Measurements from ENCODE around the gene MAP1LC3C. TPM values are rescaled to one million over a fixed set of nuclear protein-coding genes. Genes with fewer than 3 reads are reported as not detected.

Gene MAP1LC3C
- total and polyA plus RNA-seq, 2 donors (not counting 1 experiment from before 2014, with no cell fraction given) = not detected

GRCh38 chr1:241962153-241962552, 36.7 kb downstream of the MAP1LC3C start:
- H3K4me3 ChIP-seq (ENCODE audit: control extremely low read depth in 1 of 5, extremely low read depth in 1 of 5, insufficient read depth in 1 of 5, low read depth in 2 of 5, low read length in 4 of 5) = no peak overlapping the region
- no peak for TF ChIP-seq EZH2 (IDR thresholded peaks at IDR 0.05; ENCODE audit: borderline replicate concordance, insufficient read depth, low read depth, low read length, poor library complexity, severe bottlenecking)
- no peak for TF ChIP-seq CTCF (IDR thresholded peaks at IDR 0.05)
- intact Hi-C loops (cut with micrococcal nuclease) = no loop called here
- ATAC-seq (ENCODE audit: low read depth) (no peak), DNase-seq (no peak)
- H3K27me3 ChIP-seq (replicated peaks in 1 of 4; ENCODE audit: control extremely low read depth in 1 of 4, control insufficient read depth in 3 of 4, insufficient read depth in 4 of 4, low read length in 3 of 4) = no peaks in the 10 kb centered on the region
- CTCF ChIA-PET = no interaction called here
- no peak overlapping the region for H3K4me2 ChIP-seq (replicated peaks; ENCODE audit: low read depth, low read length, poor library complexity, severe bottlenecking)
- no peaks in the 10 kb centered on the region for H3K79me2 ChIP-seq (ENCODE audit: control insufficient read depth, insufficient read depth, low read length)
- Mint-ChIP-seq H3K4me1 (no peaks in the 10 kb centered on the region), H3K9me3 (ENCODE audit: insufficient read depth) (no peaks in the 10 kb centered on the region), H3K27ac (no peak overlapping the region), H3K27me3 (peaks cover 4% of the 10 kb centered on the region), H3K4me3 (no peak overlapping the region)
- no peak overlapping the region for H3K27ac ChIP-seq (ENCODE audit: low read length in 2 of 2)
- H4K20me1 ChIP-seq (ENCODE audit: control insufficient read depth, insufficient read depth, low read length, poor library complexity, severe bottlenecking) = no peaks in the 10 kb centered on the region
- H3K9me3 ChIP-seq (ENCODE audit: control extremely low read depth in 1 of 3, control insufficient read depth in 2 of 3, insufficient read depth in 1 of 3, low read length in 2 of 3) = no peaks in the 10 kb centered on the region
- WGBS (ENCODE audit: insufficient coverage) = 100% methylated on average over 2 of the region's 2 CpGs
- H2AFZ ChIP-seq (ENCODE audit: insufficient read depth, low read depth, low read length, poor library complexity, severe bottlenecking) = no peak overlapping the region
- no peaks in the 10 kb centered on the region for H3K4me1 ChIP-seq (ENCODE audit: control insufficient read depth in 2 of 2, insufficient read depth in 2 of 2, low read length in 2 of 2)
- H3K36me3 ChIP-seq (replicated peaks in 1 of 2; ENCODE audit: control extremely low read depth in 1 of 2, control insufficient read depth in 1 of 2, extremely low read depth in 1 of 2, insufficient read depth in 2 of 2, low read length in 1 of 2) = no peaks in the 10 kb centered on the region
- H3K9ac ChIP-seq (ENCODE audit: low read length) = no peak overlapping the region
- POLR2A ChIA-PET = no interaction called here

GRCh38 chr1:241957692-241958494, 41.0 kb downstream of the MAP1LC3C start, which contains the start of gene BECN2:
BECN2 (plus strand) TSS chr1:241957767; CDS start chr1:241957767, 0 bp downstream.
- no peaks in the 10 kb centered on the region for H3K9me3 ChIP-seq (ENCODE audit: control extremely low read depth in 1 of 3, control insufficient read depth in 2 of 3, insufficient read depth in 1 of 3, low read length in 2 of 3)
- no peaks in the 10 kb centered on the region for H3K36me3 ChIP-seq (replicated peaks in 1 of 2; ENCODE audit: control extremely low read depth in 1 of 2, control insufficient read depth in 1 of 2, extremely low read depth in 1 of 2, insufficient read depth in 2 of 2, low read length in 1 of 2)
- peaks cover 4% of the 10 kb centered on the region for H3K27me3 Mint-ChIP-seq
- H3K4me2 ChIP-seq (replicated peaks; ENCODE audit: low read depth, low read length, poor library complexity, severe bottlenecking) = no peak within 1 kb of the TSS
- ChIA-PET CTCF (no interaction called here), POLR2A (no interaction called here)
- no peak for ATAC-seq (ENCODE audit: low read depth)
- no peaks in the 10 kb centered on the region for H3K4me1 ChIP-seq (ENCODE audit: control insufficient read depth in 2 of 2, insufficient read depth in 2 of 2, low read length in 2 of 2)
- no peak within 1 kb of the TSS for H3K9ac ChIP-seq (ENCODE audit: low read length)
- H3K4me3 Mint-ChIP-seq = no peak within 1 kb of the TSS
- H3K9me3 Mint-ChIP-seq (ENCODE audit: insufficient read depth) = no peaks in the 10 kb centered on the region
- H3K27me3 ChIP-seq (replicated peaks in 1 of 4; ENCODE audit: control extremely low read depth in 1 of 4, control insufficient read depth in 3 of 4, insufficient read depth in 4 of 4, low read length in 3 of 4) = no peaks in the 10 kb centered on the region
- H3K4me1 Mint-ChIP-seq = no peaks in the 10 kb centered on the region
- no peak within 1 kb of the TSS for H3K4me3 ChIP-seq (ENCODE audit: control extremely low read depth in 1 of 5, extremely low read depth in 1 of 5, insufficient read depth in 1 of 5, low read depth in 2 of 5, low read length in 4 of 5)
- H3K27ac ChIP-seq (ENCODE audit: low read length in 2 of 2) = no peak within 1 kb of the TSS
- H4K20me1 ChIP-seq (ENCODE audit: control insufficient read depth, insufficient read depth, low read length, poor library complexity, severe bottlenecking) = no peaks in the 10 kb centered on the region
- DNase-seq = no peak
- intact Hi-C loops (cut with micrococcal nuclease) = no loop called here
- no peaks in the 10 kb centered on the region for H3K79me2 ChIP-seq (ENCODE audit: control insufficient read depth, insufficient read depth, low read length)
- WGBS (ENCODE audit: insufficient coverage) = 92% methylated on average over 33 of the region's 33 CpGs
- no peak within 1 kb of the TSS for H3K27ac Mint-ChIP-seq
- TF ChIP-seq EZH2 (IDR thresholded peaks at IDR 0.05; ENCODE audit: borderline replicate concordance, insufficient read depth, low read depth, low read length, poor library complexity, severe bottlenecking) (no peak), CTCF (IDR thresholded peaks at IDR 0.05) (no peak)
- H2AFZ ChIP-seq (ENCODE audit: insufficient read depth, low read depth, low read length, poor library complexity, severe bottlenecking) = no peak within 1 kb of the TSS
